Myocyte (in vitro differentiated cells): ENCODE data around the gene MYL5. TPM values are rescaled to one million over a fixed set of nuclear protein-coding genes. Genes with fewer than 3 reads are reported as not detected.
"Not testable (repeated sequence)": the region's sequence is repeated elsewhere in the genome, so short reads cannot be mapped to it uniquely, and the experiment has no call there.

Source experiments
- DNase-seq: peaks from one replicate; pipeline ENCODE4 v3.0.0-alpha.2; 2012; ENCODE audit warnings: low read depth
- polyA plus RNA-seq: library from polyadenylated mRNA; unstranded; fragments of >200 nt; gene quantifications from one replicate; pipeline ENCODE4 v1.2.1, GENCODE V29; 2012; ENCODE audit warnings: missing spikeins
- total RNA-seq: library from RNA; depleted of rRNA; stranded (reverse); fragments of >200 nt; gene quantifications from 2 replicates; pipeline ENCODE4 v1.2.3, GENCODE V29; 2014

The MYL5 gene
- total RNA-seq = 510 and 575 TPM in 2 replicates
- 90.4 TPM for polyA plus RNA-seq

- DNase-seq = peak; percentile 96
These were observed at the start of gene MYL5, which contains the start of gene ATP5ME for GRCh38 chr4:674172-675035. MYL5 (plus strand) TSS chr4:674542; CDS start chr4:678027, 3,485 bp downstream. ATP5ME (minus strand) TSS chr4:674276; CDS start chr4:674247, 29 bp downstream.

GRCh38 chr4:624705-625590, 49.4 kb upstream of the MYL5 start, which contains the start of gene PDE6B:
PDE6B (plus strand) TSS chr4:625573; CDS start chr4:625627, 54 bp downstream.
- no peak for DNase-seq

- DNase-seq = no peak
These were observed 48.6 kb upstream of the MYL5 start for GRCh38 chr4:625631-626161.

- DNase-seq = peak; percentile 26
These were observed 47.9 kb upstream of the MYL5 start for GRCh38 chr4:626201-627091.

GRCh38 chr4:627347-628125, 46.8 kb upstream of the MYL5 start:
- no peak for DNase-seq

- no peak for DNase-seq
These were observed 46.0 kb upstream of the MYL5 start for GRCh38 chr4:628311-628741.

GRCh38 chr4:628821-629635, 45.3 kb upstream of the MYL5 start:
- DNase-seq = no peak

GRCh38 chr4:629636-629914, 44.8 kb upstream of the MYL5 start:
- DNase-seq = peak; percentile 50

- no peak for DNase-seq
These were observed 44.3 kb upstream of the MYL5 start for GRCh38 chr4:629915-630641.

- DNase-seq = no peak
These were observed 43.7 kb upstream of the MYL5 start for GRCh38 chr4:630656-631055.

- DNase-seq = no peak
These were observed 42.0 kb upstream of the MYL5 start for GRCh38 chr4:632196-632790.

GRCh38 chr4:632926-633325, 41.4 kb upstream of the MYL5 start:
- no peak for DNase-seq

GRCh38 chr4:633406-633805, 40.9 kb upstream of the MYL5 start:
- DNase-seq = no peak

GRCh38 chr4:633976-634598, 40.3 kb upstream of the MYL5 start:
- no peak for DNase-seq

- no peak for DNase-seq
These were observed 39.8 kb upstream of the MYL5 start for GRCh38 chr4:634599-634985.

- not testable (repeated sequence) for DNase-seq
These were observed 39.1 kb upstream of the MYL5 start for GRCh38 chr4:635066-635835.
